SU-DHL-6 (cell line): ENCODE results near the gene AGTPBP1.

Experiments used
- H2AFZ ChIP-seq: fragments of 200-600 bp; sonication (generic); 2 replicates; pipeline ENCODE4 v1.6.1; 2014; ENCODE audit warnings: low read depth, mild to moderate bottlenecking, moderate library complexity, mixed read lengths, antibody characterized with exemption, low read length; ENCODE audit not compliant: severe bottlenecking
- H3F3A ChIP-seq: fragments of 200-600 bp; shearing (Covaris generic); 2 replicates; pipeline ENCODE4 v1.6.0; 2016; ENCODE audit warnings: antibody characterized with exemption, mild to moderate bottlenecking; ENCODE audit not compliant: insufficient read depth
- H3K27ac ChIP-seq: fragments of 200-600 bp; sonication (generic); 2 replicates; pipeline ENCODE4 v1.5.1; 2016; ENCODE audit warnings: low read depth, mild to moderate bottlenecking, low read length, moderate library complexity, mixed read lengths
- H3K27me3 ChIP-seq: fragments of 200-600 bp; sonication (generic), shearing (Covaris generic); 2 replicates; pipeline ENCODE4 v1.6.0; 2014; ENCODE audit warnings: mild to moderate bottlenecking, low read length
- H3K36me3 ChIP-seq: fragments of 200-600 bp; sonication (generic); 2 replicates; pipeline ENCODE4 v1.6.1; 2014; ENCODE audit warnings: mild to moderate bottlenecking, low read length, mixed read lengths
- H3K4me2 ChIP-seq: fragments of 300-600, 200-600 bp; shearing (Covaris generic), sonication (generic); 2 replicates; pipeline ENCODE4 v1.6.0; 2014; ENCODE audit warnings: low read length, low read depth, mild to moderate bottlenecking; ENCODE audit not compliant: poor library complexity, severe bottlenecking
- H3K4me3 ChIP-seq: fragments of 200-600 bp; sonication (generic); 2 replicates; pipeline ENCODE4 v1.5.1; 2014; ENCODE audit warnings: antibody characterized with exemption, low read length, mild to moderate bottlenecking, mixed read lengths; ENCODE audit not compliant: insufficient read depth, poor library complexity, severe bottlenecking
- H3K79me2 ChIP-seq: fragments of 200-600 bp; sonication (generic); 2 replicates; pipeline ENCODE4 v1.6.1; 2014; ENCODE audit warnings: mild to moderate bottlenecking, low read length, moderate library complexity; ENCODE audit not compliant: insufficient read depth
- H3K9ac ChIP-seq: fragments of 200-600 bp; sonication (generic); 2 replicates; pipeline ENCODE4 v1.7.0; 2014; ENCODE audit warnings: mild to moderate bottlenecking, low read length
- H3K9me2 ChIP-seq: fragments of 200-600 bp; sonication (generic); replicated peaks from 2 replicates; pipeline ENCODE4 v1.6.1; 2014; ENCODE audit warnings: low read length; ENCODE audit not compliant: insufficient read depth
- H3K9me3 ChIP-seq: fragments of 200-600 bp; sonication (generic); 2 replicates; pipeline ENCODE4 v1.6.1; 2014; ENCODE audit warnings: low read length, mixed read lengths; ENCODE audit not compliant: insufficient read depth
- H4K20me1 ChIP-seq: fragments of 200-600 bp; sonication (generic); 2 replicates; pipeline ENCODE4 v1.6.1; 2014; ENCODE audit warnings: low read depth, mild to moderate bottlenecking, antibody characterized with exemption, low read length, moderate library complexity, mixed read lengths
- EZH2phosphoT487 ChIP-seq: fragments of 200-600 bp; sonication (generic), shearing (Covaris generic); conservative IDR thresholded peaks from 2 replicates; pipeline ENCODE4 v1.6.1; 2018; ENCODE audit warnings: mild to moderate bottlenecking, antibody characterized with exemption, low read length, moderate library complexity, mixed read lengths
- TF ChIP-seq, protein P1 (sequence below): fragments of 200-600 bp; sonication (generic); IDR thresholded peaks from one replicate; pipeline ENCODE4 v1.5.1; 2017; ENCODE audit warnings: antibody characterized with exemption, mild to moderate bottlenecking, low read length, moderate library complexity; ENCODE audit not compliant: insufficient read depth, poor library complexity, severe bottlenecking

AGTPBP1 gene

GRCh38 chr9:85541876-85542275, 199.9 kb downstream of the AGTPBP1 start:
- H3K4me2 ChIP-seq: no peak overlapping the region
- no peak overlapping the region for H3K4me3 ChIP-seq
- no peaks in the 10 kb centered on the region for H3K9me3 ChIP-seq
- no peak for TF ChIP-seq EZH2phosphoT487
- TF ChIP-seq, protein P1, sequence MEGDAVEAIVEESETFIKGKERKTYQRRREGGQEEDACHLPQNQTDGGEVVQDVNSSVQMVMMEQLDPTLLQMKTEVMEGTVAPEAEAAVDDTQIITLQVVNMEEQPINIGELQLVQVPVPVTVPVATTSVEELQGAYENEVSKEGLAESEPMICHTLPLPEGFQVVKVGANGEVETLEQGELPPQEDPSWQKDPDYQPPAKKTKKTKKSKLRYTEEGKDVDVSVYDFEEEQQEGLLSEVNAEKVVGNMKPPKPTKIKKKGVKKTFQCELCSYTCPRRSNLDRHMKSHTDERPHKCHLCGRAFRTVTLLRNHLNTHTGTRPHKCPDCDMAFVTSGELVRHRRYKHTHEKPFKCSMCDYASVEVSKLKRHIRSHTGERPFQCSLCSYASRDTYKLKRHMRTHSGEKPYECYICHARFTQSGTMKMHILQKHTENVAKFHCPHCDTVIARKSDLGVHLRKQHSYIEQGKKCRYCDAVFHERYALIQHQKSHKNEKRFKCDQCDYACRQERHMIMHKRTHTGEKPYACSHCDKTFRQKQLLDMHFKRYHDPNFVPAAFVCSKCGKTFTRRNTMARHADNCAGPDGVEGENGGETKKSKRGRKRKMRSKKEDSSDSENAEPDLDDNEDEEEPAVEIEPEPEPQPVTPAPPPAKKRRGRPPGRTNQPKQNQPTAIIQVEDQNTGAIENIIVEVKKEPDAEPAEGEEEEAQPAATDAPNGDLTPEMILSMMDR: no peak
- H3K36me3 ChIP-seq: no peaks in the 10 kb centered on the region
- no peaks in the 10 kb centered on the region for H3K9me2 ChIP-seq
- no peaks in the 10 kb centered on the region for H3F3A ChIP-seq
- H3K27me3 ChIP-seq: no peaks in the 10 kb centered on the region
- no peak overlapping the region for H3K27ac ChIP-seq
- H2AFZ ChIP-seq: no peak overlapping the region
- no peaks in the 10 kb centered on the region for H4K20me1 ChIP-seq
- no peaks in the 10 kb centered on the region for H3K79me2 ChIP-seq
- no peak overlapping the region for H3K9ac ChIP-seq

DNA sequence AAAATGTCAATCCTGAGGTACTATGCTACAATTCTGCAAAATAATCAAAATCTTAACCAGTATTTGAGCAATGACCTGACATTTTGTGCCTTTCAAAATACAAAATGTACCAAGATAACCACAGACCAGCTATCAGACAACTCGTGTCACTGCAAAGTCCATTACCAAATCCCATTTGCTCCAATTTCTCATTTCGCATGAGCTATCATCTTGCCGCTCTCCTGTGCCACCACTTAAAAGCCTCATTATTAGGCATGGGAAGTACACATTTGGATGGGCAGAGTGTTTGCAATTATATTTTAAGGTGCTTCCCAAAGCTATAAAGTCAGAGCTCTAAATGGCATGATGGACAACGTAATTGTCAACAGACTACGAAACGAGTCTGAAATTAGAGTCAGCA, 205.2 kb downstream of the AGTPBP1 start:
- H3K9me3 ChIP-seq: no peaks in the 10 kb centered on the region
- no peak overlapping the region for H3K4me3 ChIP-seq
- no peaks in the 10 kb centered on the region for H4K20me1 ChIP-seq
- no peak overlapping the region for H3K9ac ChIP-seq
- TF ChIP-seq, protein P1: no peak
- no peak for TF ChIP-seq EZH2phosphoT487
- H3K27ac ChIP-seq: no peak overlapping the region
- H3K27me3 ChIP-seq: no peaks in the 10 kb centered on the region
- no peak overlapping the region for H2AFZ ChIP-seq
- no peaks in the 10 kb centered on the region for H3K36me3 ChIP-seq
- H3K9me2 ChIP-seq: no peaks in the 10 kb centered on the region
- no peaks in the 10 kb centered on the region for H3F3A ChIP-seq
- no peak overlapping the region for H3K4me2 ChIP-seq
- H3K79me2 ChIP-seq: no peaks in the 10 kb centered on the region

DNA sequence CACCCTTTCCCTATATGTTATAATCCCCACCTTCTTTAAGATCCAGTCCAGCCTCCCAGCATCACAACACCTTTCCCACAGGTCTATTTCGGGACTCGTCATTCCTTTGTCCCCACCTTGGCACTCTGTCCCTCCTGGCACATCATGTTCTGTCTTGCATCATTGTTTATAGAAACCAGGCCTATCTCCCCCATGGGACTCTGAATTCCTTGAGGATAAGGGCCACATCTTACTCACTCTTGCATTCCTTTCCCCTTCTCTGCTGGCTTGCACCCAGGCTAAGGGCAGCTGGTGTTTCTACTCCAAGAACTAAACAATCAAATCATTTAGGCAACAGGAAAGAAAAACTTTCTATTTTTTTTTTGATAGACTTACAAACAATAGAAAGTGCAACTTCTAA, 205.7 kb downstream of the AGTPBP1 start:
- no peak overlapping the region for H3K27ac ChIP-seq
- TF ChIP-seq, protein P1: no peak
- TF ChIP-seq EZH2phosphoT487: no peak

More for the DNA sequence above, 205.7 kb downstream of the AGTPBP1 start:
- Histone ChIP-seq H3K9me2 (no peaks in the 10 kb centered on the region), H2AFZ (no peak overlapping the region), H3K4me2 (no peak overlapping the region), H3K4me3 (no peak overlapping the region), H3K36me3 (no peaks in the 10 kb centered on the region), H3K79me2 (no peaks in the 10 kb centered on the region), H3K9ac (no peak overlapping the region), H3K9me3 (no peaks in the 10 kb centered on the region), H3F3A (no peaks in the 10 kb centered on the region), H3K27me3 (no peaks in the 10 kb centered on the region), H4K20me1 (no peaks in the 10 kb centered on the region)
